CD14-positive monocyte (primary cell): ENCODE data around the gene MAP1LC3B. TPM values are rescaled to one million over a fixed set of nuclear protein-coding genes. Genes with fewer than 3 reads are reported as not detected.

Experiments
- DNase-seq, 3 donors: peaks; one replicate each; pipeline ENCODE4 v3.0.0-alpha.2; 2011 to 2022
- H2AFZ ChIP-seq: 2 replicates; pipeline ENCODE4 v1.6.0; 2012; ENCODE audit warnings: mild to moderate bottlenecking, low read depth, low read length, inconsistent platforms; ENCODE audit not compliant: insufficient read depth, poor library complexity, severe bottlenecking
- H3K27ac ChIP-seq, 2 donors: 1 replicate in 1 of 2; 2 replicates in 1 of 2; pipeline ENCODE4 v1.5.1; 2012 to 2013; ENCODE audit warnings: low read length in 2 of 2, control low read depth in 1 of 2, inconsistent platforms in 1 of 2, low read depth in 1 of 2, mild to moderate bottlenecking in 1 of 2
- H3K27me3 ChIP-seq, 2 donors: one replicate each; pipeline versions ENCODE4 v1.6.0 to v1.6.1; 2011 to 2013; ENCODE audit warnings: low read length in 2 of 2; ENCODE audit not compliant: control insufficient read depth in 2 of 2, insufficient read depth in 2 of 2
- H3K36me3 ChIP-seq, 2 donors: replicated peaks in 1 of 2; 1 replicate in 1 of 2; 2 replicates in 1 of 2; pipeline versions ENCODE4 v1.5.1 to v1.6.1; 2012 to 2013; ENCODE audit warnings: low read length in 2 of 2, control low read depth in 1 of 2, inconsistent platforms in 1 of 2, mild to moderate bottlenecking in 1 of 2; ENCODE audit not compliant: insufficient read depth in 2 of 2, control insufficient read depth in 1 of 2
- H3K4me1 ChIP-seq, 2 donors: 1 replicate in 1 of 2; 2 replicates in 1 of 2; pipeline versions ENCODE4 v1.5.1 to v1.6.1; 2012 to 2013; ENCODE audit warnings: low read length in 2 of 2, control low read depth in 1 of 2, inconsistent platforms in 1 of 2, mild to moderate bottlenecking in 1 of 2, moderate library complexity in 1 of 2; ENCODE audit not compliant: insufficient read depth in 2 of 2, control insufficient read depth in 1 of 2
- H3K4me2 ChIP-seq: replicated peaks from 2 replicates; pipeline ENCODE3; 2012; ENCODE audit warnings: low read length, moderate library complexity, mild to moderate bottlenecking; ENCODE audit not compliant: poor library complexity, severe bottlenecking; ENCODE audit errors: extremely low read depth
- H3K4me3 ChIP-seq, 3 experiments: fragments of 200-600 bp in 1 of 3; sonication (generic) in 1 of 3; replicated peaks in 1 of 3; 1 replicate in 2 of 3; 2 replicates in 1 of 3; pipeline ENCODE4 v1.5.1; 2011 to 2013; ENCODE audit warnings: low read length in 3 of 3, mild to moderate bottlenecking in 3 of 3, control low read depth in 2 of 3, low read depth in 2 of 3, inconsistent platforms in 1 of 3, moderate library complexity in 1 of 3
- H3K79me2 ChIP-seq: 2 replicates; pipeline ENCODE4 v1.6.0; 2012; ENCODE audit warnings: mild to moderate bottlenecking, control low read depth, inconsistent platforms, low read length, moderate library complexity; ENCODE audit not compliant: insufficient read depth
- H3K9ac ChIP-seq: 2 replicates; pipeline ENCODE4 v1.6.0; 2017; ENCODE audit warnings: low read length, mild to moderate bottlenecking; ENCODE audit not compliant: insufficient read depth, poor library complexity, severe bottlenecking
- H3K9me3 ChIP-seq, 2 donors: replicated peaks in 1 of 2; 1 replicate in 1 of 2; 2 replicates in 1 of 2; pipeline versions ENCODE4 v1.5.1 to v1.6.1; 2012 to 2013; ENCODE audit warnings: low read length in 2 of 2, control low read depth in 1 of 2; ENCODE audit not compliant: control insufficient read depth in 1 of 2, insufficient read depth in 1 of 2
- H4K20me1 ChIP-seq: 2 replicates; pipeline ENCODE4 v1.6.0; 2012; ENCODE audit warnings: mild to moderate bottlenecking, low read length, control low read depth, moderate library complexity; ENCODE audit not compliant: insufficient read depth
- H3K27ac Mint-ChIP-seq, 7 donors: one replicate each; pipeline ENCODE4 v1.8.0; 2020; ENCODE audit warnings: mild to moderate bottlenecking in 7 of 7, mixed read lengths in 7 of 7, moderate library complexity in 6 of 7, inconsistent platforms in 2 of 7
- H3K27me3 Mint-ChIP-seq, 3 donors: one replicate each; pipeline ENCODE4 v1.8.0; 2021 to 2022; ENCODE audit warnings: low read depth in 3 of 3, mild to moderate bottlenecking in 3 of 3, mixed read lengths in 3 of 3, moderate library complexity in 3 of 3, inconsistent platforms in 1 of 3
- H3K36me3 Mint-ChIP-seq, 2 donors: one replicate each; pipeline ENCODE4 v1.8.0; 2020; ENCODE audit warnings: mixed read lengths in 2 of 2, inconsistent platforms in 1 of 2, mild to moderate bottlenecking in 1 of 2
- H3K4me1 Mint-ChIP-seq: one replicate; pipeline ENCODE4 v1.8.0; 2020; ENCODE audit warnings: mild to moderate bottlenecking, mixed read lengths
- H3K4me3 Mint-ChIP-seq, 2 donors: one replicate each; pipeline ENCODE4 v1.8.0; 2020; ENCODE audit warnings: mild to moderate bottlenecking in 2 of 2, mixed read lengths in 2 of 2, moderate library complexity in 1 of 2
- H3K9me3 Mint-ChIP-seq, 7 donors: one replicate each; pipeline ENCODE4 v1.8.0; 2020 to 2022; ENCODE audit warnings: mixed read lengths in 7 of 7, mild to moderate bottlenecking in 6 of 7, moderate library complexity in 6 of 7, inconsistent platforms in 2 of 7
- WGBS: methylation state at CpG from one replicate; pipeline ENCODE4 v1.1.5; 2013; ENCODE audit warnings: missing lambda C conversion rate; ENCODE audit not compliant: insufficient coverage; 5-methylcytosine and 5-hydroxymethylcytosine counted together
- intact Hi-C, 2 donors: fragments of 100-400 bp; cut with micrococcal nuclease; formaldehyde crosslinking; loops; one replicate each; pipeline versions ENCODE4 v1.15.0 to v1.15.1; 2023
- polyA plus RNA-seq, 3 donors: library from polyadenylated mRNA; depleted of rRNA in 1 of 3; unstranded in 2 of 3; stranded (reverse) in 1 of 3; fragments of 300-500 nt in 2 of 3; fragments of >200 nt in 1 of 3; fragmentation: Illumina TruSeq in 2 of 3; gene quantifications; 1 replicate in 2 of 3; 2 replicates in 1 of 3; pipeline ENCODE4 v1.2.3, GENCODE V29; 2012 to 2021
- TF ChIP-seq, protein P1 (sequence below): fragments of 200-600 bp; IDR thresholded peaks from one replicate; pipeline ENCODE4 v1.8.0; 2022; ENCODE audit warnings: antibody characterized with exemption, mild to moderate bottlenecking

MAP1LC3B gene
- polyA plus RNA-seq, 3 donors: 102 to 147 (median 140) TPM

DNA sequence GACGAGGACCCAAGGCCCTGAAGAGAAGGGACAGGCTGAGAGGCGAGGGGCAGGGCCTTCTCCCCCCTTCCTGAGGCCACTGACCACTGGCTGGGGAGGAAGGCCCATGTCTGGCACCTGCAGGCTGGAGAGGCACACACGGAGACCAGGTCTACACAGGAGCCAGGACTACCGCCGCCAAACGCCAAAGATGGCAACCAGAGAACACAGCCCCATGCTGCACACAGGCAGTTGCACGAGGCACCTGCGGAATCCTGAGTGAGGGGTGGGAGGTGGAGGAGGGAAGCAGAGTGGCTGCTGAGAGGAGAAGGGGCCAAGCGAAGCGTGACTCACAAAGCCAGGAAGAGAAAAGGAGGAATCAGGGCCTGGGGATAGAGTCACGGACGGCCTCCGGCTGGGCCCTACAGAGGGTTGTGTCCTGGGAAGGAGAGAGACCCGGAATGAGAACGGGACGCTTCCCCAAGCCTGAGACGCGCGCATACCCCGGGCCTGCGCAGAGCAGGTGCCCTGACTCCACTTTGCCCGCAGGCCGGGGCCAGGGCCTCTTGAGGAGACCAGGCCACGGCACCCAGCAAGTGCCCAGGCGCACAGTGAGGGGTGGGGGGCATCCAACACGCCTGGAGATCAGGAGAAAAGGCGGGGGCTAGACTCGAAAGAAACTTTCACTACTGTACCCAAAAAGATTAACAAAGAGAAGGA lies 46.3 kb upstream of the MAP1LC3B start:
- Histone ChIP-seq H3K27ac (no peak overlapping the region), H3K4me1 (no peaks in the 10 kb centered on the region), H2AFZ (no peak overlapping the region), H3K9ac (no peak overlapping the region), H3K36me3 (peaks cover 8 to 13% of the 10 kb centered on the region in 2 donors), H3K27me3 (no peaks in the 10 kb centered on the region), H3K4me3 (no peak overlapping the region), H3K9me3 (no peaks in the 10 kb centered on the region), H3K79me2 (no peaks in the 10 kb centered on the region), H4K20me1 (no peaks in the 10 kb centered on the region), H3K4me2 (no peak overlapping the region)
- Mint-ChIP-seq H3K36me3 (peaks cover 42 to 52% of the 10 kb centered on the region in 2 donors), H3K4me1 (peaks cover 6% of the 10 kb centered on the region), H3K27ac (peak overlapping the region in 2 of 7 donors; percentile 52 to 64), H3K27me3 (peaks cover 0 to 14% (median 2%) of the 10 kb centered on the region in 3 donors), H3K9me3 (peaks cover 0 to 2% (median 0%) of the 10 kb centered on the region in 7 donors), H3K4me3 (peak overlapping the region in 1 of 2 donors; percentile 3)
- TF ChIP-seq, protein P1, sequence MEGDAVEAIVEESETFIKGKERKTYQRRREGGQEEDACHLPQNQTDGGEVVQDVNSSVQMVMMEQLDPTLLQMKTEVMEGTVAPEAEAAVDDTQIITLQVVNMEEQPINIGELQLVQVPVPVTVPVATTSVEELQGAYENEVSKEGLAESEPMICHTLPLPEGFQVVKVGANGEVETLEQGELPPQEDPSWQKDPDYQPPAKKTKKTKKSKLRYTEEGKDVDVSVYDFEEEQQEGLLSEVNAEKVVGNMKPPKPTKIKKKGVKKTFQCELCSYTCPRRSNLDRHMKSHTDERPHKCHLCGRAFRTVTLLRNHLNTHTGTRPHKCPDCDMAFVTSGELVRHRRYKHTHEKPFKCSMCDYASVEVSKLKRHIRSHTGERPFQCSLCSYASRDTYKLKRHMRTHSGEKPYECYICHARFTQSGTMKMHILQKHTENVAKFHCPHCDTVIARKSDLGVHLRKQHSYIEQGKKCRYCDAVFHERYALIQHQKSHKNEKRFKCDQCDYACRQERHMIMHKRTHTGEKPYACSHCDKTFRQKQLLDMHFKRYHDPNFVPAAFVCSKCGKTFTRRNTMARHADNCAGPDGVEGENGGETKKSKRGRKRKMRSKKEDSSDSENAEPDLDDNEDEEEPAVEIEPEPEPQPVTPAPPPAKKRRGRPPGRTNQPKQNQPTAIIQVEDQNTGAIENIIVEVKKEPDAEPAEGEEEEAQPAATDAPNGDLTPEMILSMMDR: no peak
- WGBS: 98% methylated on average over 15 of the region's 28 CpGs
- DNase-seq: no peak
- intact Hi-C loops: no loop called here

DNA sequence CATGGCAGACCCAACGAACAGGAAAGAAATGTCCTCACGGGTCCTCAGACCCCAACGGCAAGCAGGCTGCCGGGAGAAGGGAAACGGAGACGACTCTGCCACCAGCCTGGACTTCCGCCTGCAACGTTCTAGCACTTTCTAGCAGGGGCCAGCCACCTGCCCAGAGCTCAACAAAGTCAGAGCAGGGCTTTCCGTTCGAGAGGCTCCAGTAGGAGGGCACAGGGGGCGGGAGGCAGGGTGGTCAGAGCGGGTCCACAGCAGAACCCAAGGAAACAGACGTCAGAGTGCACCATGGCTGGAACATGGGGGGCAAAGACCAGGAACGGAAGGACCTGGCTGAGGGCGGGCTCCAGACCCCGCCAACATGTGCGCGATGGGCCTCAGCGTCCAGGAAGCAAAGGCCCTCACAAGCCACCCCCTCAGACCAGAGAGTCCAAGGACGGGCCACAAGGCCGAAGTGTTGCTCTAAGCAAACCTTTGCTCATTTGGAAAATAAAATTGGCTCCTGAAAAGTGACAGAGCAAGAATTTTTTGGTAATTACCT lies 45.5 kb upstream of the MAP1LC3B start:
- Histone ChIP-seq H3K4me1 (no peaks in the 10 kb centered on the region), H3K79me2 (no peaks in the 10 kb centered on the region), H3K9me3 (no peaks in the 10 kb centered on the region), H3K36me3 (peaks cover 8 to 13% of the 10 kb centered on the region in 2 donors), H2AFZ (no peak overlapping the region), H4K20me1 (no peaks in the 10 kb centered on the region), H3K27ac (no peak overlapping the region), H3K27me3 (no peaks in the 10 kb centered on the region), H3K4me2 (no peak overlapping the region), H3K4me3 (no peak overlapping the region), H3K9ac (no peak overlapping the region)
- H3K9me3 Mint-ChIP-seq: peaks cover 0 to 2% (median 0%) of the 10 kb centered on the region in 7 donors
- H3K4me3 Mint-ChIP-seq: no peak overlapping the region
- peaks cover 0 to 14% (median 2%) of the 10 kb centered on the region in 3 donors for H3K27me3 Mint-ChIP-seq
- no peak overlapping the region for H3K27ac Mint-ChIP-seq
- intact Hi-C loops: no loop called here
- no peak for DNase-seq
- peaks cover 37 to 49% of the 10 kb centered on the region in 2 donors for H3K36me3 Mint-ChIP-seq
- 95% methylated on average over 21 of the region's 21 CpGs for WGBS
- H3K4me1 Mint-ChIP-seq: peaks cover 6% of the 10 kb centered on the region
- TF ChIP-seq, protein P1: no peak
